Retinal pigment epithelial cell (primary cell): ENCODE results near the gene MCUB.

Experiments
- DNase-seq: peaks from one replicate; pipeline ENCODE4 v3.0.0-alpha.2; 2010; ENCODE audit warnings: low read depth
- H3K4me3 ChIP-seq: 2 replicates; pipeline ENCODE4 v1.5.1; 2011; ENCODE audit warnings: mild to moderate bottlenecking, low read length, control low read depth, moderate library complexity
- CTCF ChIP-seq: conservative IDR thresholded peaks from 2 replicates; pipeline ENCODE4 v1.5.1; 2011; ENCODE audit warnings: low read depth, low read length, control low read depth, inconsistent platforms

The MCUB gene

GRCh38 chr4:109648997-109649575 lies 89.0 kb downstream of the MCUB start:
- DNase-seq, result no peak
- no peak for TF ChIP-seq CTCF
- H3K4me3 ChIP-seq, result no peak overlapping the region

GRCh38 chr4:109649872-109650271 lies 89.8 kb downstream of the MCUB start:
- no peak for TF ChIP-seq CTCF
- no peak overlapping the region for H3K4me3 ChIP-seq
- no peak for DNase-seq

GRCh38 chr4:109655396-109655795 lies 95.3 kb downstream of the MCUB start:
- no peak for DNase-seq
- no peak overlapping the region for H3K4me3 ChIP-seq
- TF ChIP-seq CTCF, result no peak

- no peak overlapping the region for H3K4me3 ChIP-seq
- no peak for TF ChIP-seq CTCF
- DNase-seq, result no peak
These were observed 97.9 kb downstream of the MCUB start for GRCh38 chr4:109657854-109658418.

GRCh38 chr4:109658871-109659410 lies 98.9 kb downstream of the MCUB start:
- no peak for DNase-seq
- H3K4me3 ChIP-seq, result no peak overlapping the region
- TF ChIP-seq CTCF, result no peak

GRCh38 chr4:109662116-109662515 lies 102.1 kb downstream of the MCUB start:
- DNase-seq, result no peak
- no peak overlapping the region for H3K4me3 ChIP-seq
- no peak for TF ChIP-seq CTCF

- DNase-seq, result no peak
- TF ChIP-seq CTCF, result no peak
These were observed 102.7 kb downstream of the MCUB start for GRCh38 chr4:109662771-109663170.

More at GRCh38 chr4:109662771-109663170, 102.7 kb downstream of the MCUB start:
- H3K4me3 ChIP-seq, result no peak overlapping the region
